K562 (cell line): ENCODE data around the gene TOMM6. TPM values are rescaled to one million over a fixed set of nuclear protein-coding genes. Genes with fewer than 3 reads are reported as not detected.

Experiments used
- ATAC-seq: fragments of 200-7000 bp; cut with Tn5 transposase; 3 replicates; pipeline ENCODE4 v1.9.1; 2020; ENCODE audit warnings: moderate library complexity
- BruUV-seq: library from RNA; stranded (reverse); fragments of 400-500 nt; replicated peaks from 2 replicates; lab custom pipeline; 2021; lab: Mats Ljungman, UMichigan
- CTCF ChIA-PET: fragments of 300-600 bp; formaldehyde crosslinking; extraction: SDS; loops from one replicate; lab custom pipeline; 2021; ENCODE audit warnings: low intra/inter-chr PET ratio; lab: Yijun Ruan, JAX
- POLR2A ChIA-PET: fragments of 300-600, 350-650 bp; sonication (Branson Sonifier 250); formaldehyde crosslinking; extraction: SDS; loops from one replicate; lab custom pipeline; 2021; ENCODE audit warnings: antibody characterized with exemption, inconsistent platforms; lab: Yijun Ruan, JAX
- DNase-seq, 4 experiments: peaks; one replicate each; pipeline versions ENCODE4 v3.0.0 to v3.0.0-alpha.2; 2011 to 2018; ENCODE audit warnings: low spot score in 3 of 4, mixed read lengths in 3 of 4; ENCODE audit errors: extremely low read depth in 1 of 4
- FAIRE-seq: peaks from 2 replicates; lab custom pipeline; 2011; peaks lifted over from hg19 to GRCh38; lab: Jason Lieb, UNC
- H2AFZ ChIP-seq: 2 replicates; pipeline ENCODE4 v1.6.0; 2011; ENCODE audit warnings: low read depth, low read length, control low read depth, inconsistent platforms
- H3K27ac ChIP-seq: fragments of 200-600 bp; 3 replicates; pipeline ENCODE4 v1.8.0; 2011; ENCODE audit warnings: low read depth, mild to moderate bottlenecking, control low read depth, inconsistent platforms, low read length, moderate library complexity, mixed read lengths; ENCODE audit errors: extremely low read depth
- H3K27me3 ChIP-seq, 2 experiments: fragments of 300-600 bp in 1 of 2; 2 replicates in 1 of 2; 3 replicates in 1 of 2; pipeline versions ENCODE4 v1.6.0 to v1.8.0; 2011; ENCODE audit warnings: inconsistent platforms in 2 of 2, low read length in 2 of 2, mild to moderate bottlenecking in 1 of 2, mixed read lengths in 1 of 2, moderate library complexity in 1 of 2; ENCODE audit not compliant: control insufficient read depth in 2 of 2, insufficient read depth in 2 of 2
- H3K36me3 ChIP-seq: fragments of 300-600 bp; 3 replicates; pipeline ENCODE4 v1.8.0; 2011; ENCODE audit warnings: mild to moderate bottlenecking, low read length, inconsistent platforms; ENCODE audit not compliant: control insufficient read depth, insufficient read depth
- H3K4me1 ChIP-seq, 2 experiments: fragments of 200-600 bp in 1 of 2; replicated peaks in 1 of 2; 2 replicates in 1 of 2; 3 replicates in 1 of 2; pipeline versions ENCODE4 v1.5.1 to v1.8.0; 2011; ENCODE audit warnings: inconsistent platforms in 2 of 2, low read length in 2 of 2, mild to moderate bottlenecking in 1 of 2, mixed read lengths in 1 of 2, moderate library complexity in 1 of 2; ENCODE audit not compliant: control insufficient read depth in 2 of 2, insufficient read depth in 2 of 2
- H3K4me2 ChIP-seq: 2 replicates; pipeline ENCODE4 v1.6.1; 2011; ENCODE audit warnings: low read length, control low read depth, inconsistent platforms, mixed read lengths; ENCODE audit not compliant: insufficient read depth
- H3K4me3 ChIP-seq: fragments of 200-600 bp; sonication (generic), shearing (Covaris generic); 2 replicates; pipeline ENCODE4 v1.5.1; 2016; ENCODE audit warnings: control low read depth, inconsistent platforms
- H3K79me2 ChIP-seq: fragments of 200-600 bp; 3 replicates; pipeline ENCODE4 v1.8.0; 2011; ENCODE audit warnings: low read length, inconsistent platforms; ENCODE audit not compliant: control insufficient read depth, insufficient read depth
- H3K9ac ChIP-seq, 2 experiments: 2 replicates each; pipeline versions ENCODE4 v1.6.0 to v1.6.1; 2011; ENCODE audit warnings: low read depth in 2 of 2, low read length in 2 of 2, control low read depth in 1 of 2, inconsistent platforms in 1 of 2, mild to moderate bottlenecking in 1 of 2, mixed read lengths in 1 of 2; ENCODE audit not compliant: insufficient read depth in 1 of 2
- H3K9me1 ChIP-seq: one replicate; pipeline ENCODE4 v1.6.0; 2011; ENCODE audit warnings: inconsistent platforms, mild to moderate bottlenecking, low read length, moderate library complexity; ENCODE audit not compliant: control insufficient read depth, insufficient read depth
- H3K9me3 ChIP-seq: replicated peaks from 2 replicates; pipeline ENCODE4 v1.5.1; 2011; ENCODE audit warnings: low read depth, low read length, inconsistent platforms; ENCODE audit not compliant: control insufficient read depth, insufficient read depth
- H4K20me1 ChIP-seq: replicated peaks from 2 replicates; pipeline ENCODE4 v1.6.1; 2011; ENCODE audit warnings: low read length, inconsistent platforms, mixed read lengths; ENCODE audit not compliant: control insufficient read depth, insufficient read depth
- CBFA2T2 ChIP-seq: fragments of 450-650 bp; conservative IDR thresholded peaks from 2 replicates; pipeline ENCODE4 v1.6.1; 2017; ENCODE audit warnings: mild to moderate bottlenecking
- CHAMP1 ChIP-seq: fragments of 450-650 bp; IDR thresholded peaks from 2 replicates; pipeline ENCODE4 v1.6.1; 2016; ENCODE audit warnings: mild to moderate bottlenecking
- CREB5 ChIP-seq: fragments of 250-450 bp; sonication (Bioruptor Pico); IDR thresholded peaks from 2 replicates; pipeline ENCODE4 v1.5.0; 2020; ENCODE audit warnings: mild to moderate bottlenecking
- EZH2 ChIP-seq: IDR thresholded peaks from 2 replicates; pipeline ENCODE4 v1.6.1; 2012; ENCODE audit warnings: low read depth, mild to moderate bottlenecking, inconsistent platforms, low read length, borderline replicate concordance
- FOXA3 ChIP-seq, 2 experiments: fragments of 450-650 bp in 1 of 2; sonication (generic) in 1 of 2; formaldehyde crosslinking; IDR thresholded peaks in 1 of 2; conservative IDR thresholded peaks in 1 of 2; 2 replicates each; pipeline versions ENCODE4 v1.4.0 to v1.8.0; 2020 to 2022; ENCODE audit warnings: mild to moderate bottlenecking in 2 of 2, missing genetic modification reagents in 1 of 2
- HDAC2 ChIP-seq: fragments of 450-650 bp; IDR thresholded peaks from 2 replicates; pipeline ENCODE4 v1.6.1; 2016; ENCODE audit warnings: mild to moderate bottlenecking
- HDGF ChIP-seq: fragments of 450-650 bp; IDR thresholded peaks from 2 replicates; pipeline ENCODE4 v1.6.1; 2016
- ILK ChIP-seq: fragments of 450-650 bp; IDR thresholded peaks from 2 replicates; pipeline ENCODE4 v1.6.1; 2016; ENCODE audit warnings: missing genetic modification characterization, low read depth, mild to moderate bottlenecking, missing compliant biosample characterization, moderate library complexity, borderline replicate concordance
- KLF16 ChIP-seq: IDR thresholded peaks from 2 replicates; pipeline ENCODE4 v1.6.1; 2016; ENCODE audit warnings: antibody characterized with exemption
- MCM2 ChIP-seq: fragments of 450-650 bp; IDR thresholded peaks from 2 replicates; pipeline ENCODE4 v1.6.1; 2017; ENCODE audit warnings: low read depth, mild to moderate bottlenecking
- MTA2 ChIP-seq: fragments of 450-650 bp; IDR thresholded peaks from 2 replicates; pipeline ENCODE4 v1.6.1; 2016; ENCODE audit warnings: low read depth
- NCOR1 ChIP-seq: fragments of 450-650 bp; IDR thresholded peaks from 2 replicates; pipeline ENCODE4 v1.6.1; 2016; ENCODE audit warnings: mild to moderate bottlenecking, moderate library complexity
- NONO ChIP-seq, 2 experiments: fragments of 200-400 bp in 1 of 2; fragments of 450-650 bp in 1 of 2; formaldehyde crosslinking in 1 of 2; IDR thresholded peaks; 2 replicates each; pipeline ENCODE4 v1.6.1; 2017; ENCODE audit warnings: low read depth in 2 of 2, mild to moderate bottlenecking in 2 of 2, moderate library complexity in 2 of 2, low read length in 1 of 2
- PML ChIP-seq: IDR thresholded peaks from 2 replicates; pipeline ENCODE4 v1.6.1; 2012; ENCODE audit warnings: low read length, inconsistent platforms
- TAF7 ChIP-seq: fragments of 450-650 bp; IDR thresholded peaks from 2 replicates; pipeline ENCODE4 v1.6.1; 2016; ENCODE audit warnings: missing genetic modification characterization, missing compliant biosample characterization
- WHSC1 ChIP-seq: IDR thresholded peaks from one replicate; pipeline ENCODE4 v1.6.1; 2012; ENCODE audit warnings: low read length, control low read depth, inconsistent platforms
- ZC3H11A ChIP-seq: IDR thresholded peaks from 2 replicates; pipeline ENCODE4 v1.6.1; 2012; ENCODE audit warnings: low read depth, low read length, improper control_type of control experiment
- ZNF77 ChIP-seq: fragments of 250-450 bp; sonication (Bioruptor Pico); IDR thresholded peaks from 2 replicates; pipeline ENCODE4 v1.5.0; 2020
- WGBS: fragments of 100-300 bp; shearing (Covaris generic); methylation state at CpG from one replicate; pipeline ENCODE4 v1.1.6; 2016; ENCODE audit warnings: low coverage, mixed read lengths; ENCODE audit not compliant: insufficient coverage; ENCODE audit errors: missing lambda C conversion rate; 5-methylcytosine and 5-hydroxymethylcytosine counted together
- in situ Hi-C: fragments of 300-500 bp; cut with MboI; formaldehyde crosslinking; loops from 4 replicates; pipeline ENCODE4 v1.15.0; 2018; ENCODE audit warnings: inconsistent platforms, mixed read lengths
- intact Hi-C: fragments of 100-400 bp; cut with micrococcal nuclease; formaldehyde crosslinking; loops from 2 replicates; pipeline ENCODE4 v1.14.2; 2022
- polyA plus RNA-seq, 8 experiments: library from polyadenylated mRNA; depleted of rRNA in 4 of 8; stranded (reverse) in 5 of 8; unstranded in 3 of 8; fragments of >200 nt; fragmentation: Nextera tagmentation in 2 of 8; fragmentation: Illumina TruSeq in 1 of 8; extraction: Ambion mirVana in 2 of 8; extraction: Trizol in 1 of 8; gene quantifications; 2 replicates each; pipeline versions ENCODE4 v1.2.1 to v1.2.3, GENCODE V29; 2011 to 2014; ENCODE audit warnings: inconsistent platforms in 1 of 8, missing spikeins in 1 of 8
- total RNA-seq, 7 experiments: library from RNA; depleted of rRNA in 6 of 7; stranded (reverse); fragments of >200 nt in 6 of 7; fragmentation: Illumina TruSeq in 2 of 7; extraction: Trizol in 2 of 7; gene quantifications; 2 replicates each; pipeline versions ENCODE4 v1.2.1 to v1.2.3, GENCODE V29; 2011 to 2021; ENCODE audit warnings: low replicate concordance in 1 of 7
- TF ChIP-seq, protein P1 (sequence below): sonication (generic); formaldehyde crosslinking; IDR thresholded peaks from 2 replicates; pipeline ENCODE4 v1.8.0; 2022; ENCODE audit warnings: mild to moderate bottlenecking, missing genetic modification reagents

Gene TOMM6
- total and polyA plus RNA-seq, 9 of the 15 experiments (the other 6 are each of a cell fraction or from before 2014, with no cell fraction given): 380 to 2,097 (median 1,065) TPM

- TF ChIP-seq NCOR1 (no peak), MTA2 (no peak), ZC3H11A (no peak), TAF7 (tag) (no peak), NONO (IDR thresholded peaks at IDR 0.05; ENCODE audit: low read depth in 2 of 2, low read length in 1 of 2) (no peak), PML (no peak)
- TF ChIP-seq, all 486 proteins: peak for 0
Measured at GRCh38 chr6:41798901-41799558, 11.5 kb downstream of the TOMM6 start (continued).

DNA sequence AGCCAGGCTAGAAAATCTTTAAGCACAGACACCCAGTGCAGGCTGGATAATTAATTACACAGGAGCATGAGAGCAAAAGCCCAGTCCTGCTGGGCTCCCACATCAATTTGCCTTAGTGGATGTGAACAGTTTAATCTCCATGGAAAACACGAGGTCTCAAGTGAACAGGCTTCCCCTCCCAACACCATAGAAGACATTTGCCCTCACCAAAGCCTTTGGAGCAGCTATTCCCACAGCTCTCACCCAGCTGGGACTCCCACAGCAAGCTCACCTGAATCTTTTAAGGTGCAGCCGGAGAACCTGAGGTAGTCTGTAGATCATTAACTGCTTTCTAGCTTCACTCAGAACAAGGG lies 12.0 kb downstream of the TOMM6 start:
- no peak overlapping the region for H3K27ac ChIP-seq
- no peak for FAIRE-seq
- H3K27me3 ChIP-seq: no peaks in the 10 kb centered on the region
- no peak for ATAC-seq
- no TSS peak for BruUV-seq
- H3K4me2 ChIP-seq: no peak overlapping the region
- H3K4me3 ChIP-seq: no peak overlapping the region
- H2AFZ ChIP-seq: no peak overlapping the region
- intact Hi-C loops (no loop called here), in situ Hi-C loops (no loop called here)
- no peaks in the 10 kb centered on the region for H3K9me1 ChIP-seq
- H3K79me2 ChIP-seq: no peaks in the 10 kb centered on the region
- WGBS: 50% methylated on average over 2 of the region's 2 CpGs
- H3K9me3 ChIP-seq: no peaks in the 10 kb centered on the region
- H3K4me1 ChIP-seq: no peaks in the 10 kb centered on the region
- DNase-seq: no peak
- H3K9ac ChIP-seq: no peak overlapping the region
- peaks cover 19% of the 10 kb centered on the region; the same call in 1 of the 3 replicates for H3K36me3 ChIP-seq
- CTCF ChIA-PET: no interaction called here
- no peaks in the 10 kb centered on the region for H4K20me1 ChIP-seq
- POLR2A ChIA-PET: interaction anchor here (0.6 to 3.5 kb wide), 3 partner anchors 9 to 246 kb away, joined by 3 to 37 read pairs (median 4); partner anchors contain the start of gene TOMM6
- TF ChIP-seq HDAC2 (no peak), FOXA3 (CRISPR knock-in tag; conservative IDR thresholded peaks at IDR 0.05 in 1 of 2, IDR thresholded peaks at IDR 0.05 in 1 of 2) (no peak), CBFA2T2 (no peak), KLF16 (no peak), ILK (tag) (no peak), ZNF77 (CRISPR knock-in tag) (no peak), WHSC1 (no peak), CREB5 (no peak), CHAMP1 (no peak), EZH2 (no peak), HDGF (no peak), MCM2 (no peak)
- TF ChIP-seq, protein P1, sequence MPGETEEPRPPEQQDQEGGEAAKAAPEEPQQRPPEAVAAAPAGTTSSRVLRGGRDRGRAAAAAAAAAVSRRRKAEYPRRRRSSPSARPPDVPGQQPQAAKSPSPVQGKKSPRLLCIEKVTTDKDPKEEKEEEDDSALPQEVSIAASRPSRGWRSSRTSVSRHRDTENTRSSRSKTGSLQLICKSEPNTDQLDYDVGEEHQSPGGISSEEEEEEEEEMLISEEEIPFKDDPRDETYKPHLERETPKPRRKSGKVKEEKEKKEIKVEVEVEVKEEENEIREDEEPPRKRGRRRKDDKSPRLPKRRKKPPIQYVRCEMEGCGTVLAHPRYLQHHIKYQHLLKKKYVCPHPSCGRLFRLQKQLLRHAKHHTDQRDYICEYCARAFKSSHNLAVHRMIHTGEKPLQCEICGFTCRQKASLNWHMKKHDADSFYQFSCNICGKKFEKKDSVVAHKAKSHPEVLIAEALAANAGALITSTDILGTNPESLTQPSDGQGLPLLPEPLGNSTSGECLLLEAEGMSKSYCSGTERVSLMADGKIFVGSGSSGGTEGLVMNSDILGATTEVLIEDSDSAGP (CRISPR knock-in tag): no peak
